UCSD-AML1 (cell line): ENCODE data around the gene LURAP1L.

Experiments used
- DNase-seq: peaks from one replicate; lab custom pipeline; 2025; ENCODE audit not compliant: unreplicated experiment; lab: John Stamatoyannopoulos, UW

The LURAP1L gene

DNA sequence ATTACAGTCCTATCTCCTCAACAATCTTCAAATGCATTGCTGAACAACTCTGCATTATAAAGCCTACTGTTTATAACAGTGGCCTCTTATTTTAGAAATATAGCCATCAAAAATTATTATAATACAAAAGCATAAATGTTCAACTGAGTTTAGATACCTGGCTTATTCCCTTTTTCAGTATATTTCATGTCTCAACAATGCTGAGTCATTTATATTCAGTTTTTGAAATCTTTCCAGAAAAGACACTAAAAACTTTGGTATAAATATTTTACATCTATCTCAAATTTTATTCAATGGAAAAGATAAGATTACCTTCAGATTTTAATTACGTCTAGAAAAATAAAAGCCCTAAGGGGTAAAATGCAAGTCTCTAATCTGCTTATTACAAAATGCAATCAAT lies 37.9 kb downstream of the LURAP1L start:
- no peak for DNase-seq

DNA sequence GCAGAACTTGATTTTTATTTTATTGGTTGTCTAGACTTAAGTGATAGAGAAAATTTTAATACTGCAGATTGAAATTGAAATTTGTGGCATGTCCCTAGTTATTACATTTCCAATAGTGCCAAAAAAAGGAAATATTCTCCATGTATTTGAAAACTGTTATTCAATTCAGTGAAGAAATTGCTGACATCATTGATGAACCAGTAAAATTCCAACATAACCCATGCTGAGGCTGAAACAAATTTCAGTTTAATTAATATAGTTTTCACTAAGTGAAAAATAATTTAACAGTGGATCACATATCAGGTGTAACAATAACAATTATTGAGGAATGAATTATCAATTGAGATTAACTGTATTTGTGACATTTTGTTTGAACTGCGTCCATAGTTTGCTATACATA lies 38.7 kb downstream of the LURAP1L start:
- no peak for DNase-seq

DNA sequence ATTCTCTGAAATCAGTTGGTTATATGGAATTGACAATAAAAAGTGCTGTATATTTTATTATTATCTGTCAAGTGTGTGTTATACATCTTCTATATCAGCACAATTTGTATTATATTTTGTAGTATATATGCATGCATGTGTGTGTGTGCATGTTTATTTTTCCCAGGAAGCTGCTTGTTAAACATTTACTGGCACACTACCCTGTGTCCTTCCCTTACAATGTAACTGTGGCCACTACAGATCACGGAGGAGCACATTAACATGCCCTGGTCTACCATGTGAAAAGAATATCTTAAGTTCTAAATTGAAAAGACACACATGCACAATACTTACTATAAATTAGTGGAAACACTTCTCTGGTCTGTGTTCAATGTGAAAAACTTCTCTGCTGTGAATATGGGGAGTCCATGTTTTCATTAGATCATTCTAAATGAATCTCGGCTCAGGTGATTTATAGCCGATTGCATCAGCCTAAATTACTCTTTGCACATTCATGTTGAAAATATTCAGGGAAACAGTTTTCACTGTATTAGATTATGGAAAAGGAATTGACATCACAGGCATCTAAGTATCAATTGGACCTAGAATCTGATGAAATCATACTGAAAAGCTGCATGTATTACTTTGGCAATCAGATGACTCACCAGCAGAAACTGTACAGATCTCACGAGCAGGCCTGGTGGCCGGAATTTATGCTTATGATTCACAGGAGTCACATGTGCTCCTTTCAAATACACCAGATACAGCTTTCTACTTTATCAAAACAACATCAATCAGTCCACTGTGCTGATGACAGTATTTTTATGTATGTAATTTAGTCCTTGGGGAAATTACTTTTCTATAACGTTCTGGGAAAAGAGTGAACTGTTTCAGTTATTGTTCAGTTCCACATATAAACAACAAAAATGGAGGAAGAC lies 39.4 kb downstream of the LURAP1L start:
- DNase-seq: peak; percentile 2

DNA sequence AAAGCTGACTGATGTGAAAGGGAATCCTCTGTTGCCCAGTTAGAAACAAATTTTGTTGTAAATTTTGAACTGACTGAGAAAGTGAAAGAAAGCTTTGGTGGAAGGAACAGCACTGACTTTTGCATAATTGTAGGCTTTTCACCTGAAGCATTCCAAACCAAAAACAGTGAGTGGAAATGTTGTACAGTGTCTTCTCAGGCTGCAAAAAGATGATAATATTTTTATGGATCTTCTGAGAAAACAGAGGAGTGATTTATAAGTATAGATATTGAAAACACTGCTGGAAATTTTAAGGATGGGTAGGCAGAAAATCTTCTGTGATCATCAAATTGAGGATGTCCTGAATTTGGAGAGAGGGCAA lies 40.0 kb downstream of the LURAP1L start:
- DNase-seq: no peak

DNA sequence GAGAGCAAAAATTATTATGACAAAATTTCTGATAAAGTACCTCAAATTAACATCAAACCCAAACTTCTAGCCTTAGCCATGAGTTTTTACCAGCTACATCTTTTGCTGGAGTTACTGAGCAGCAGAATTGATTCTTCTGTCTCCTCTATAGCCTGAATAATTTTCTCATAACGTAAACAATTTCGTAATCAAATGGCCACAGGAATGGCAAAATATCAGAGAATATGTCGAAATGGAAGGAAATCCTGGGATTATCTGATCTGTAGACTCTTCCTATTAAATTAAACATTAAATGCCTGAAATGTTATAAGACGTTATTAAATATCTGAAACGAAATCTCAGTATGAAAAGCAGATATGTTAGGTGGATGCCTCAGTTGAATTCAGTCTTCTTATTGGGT lies 41.1 kb downstream of the LURAP1L start:
- DNase-seq: no peak

DNA sequence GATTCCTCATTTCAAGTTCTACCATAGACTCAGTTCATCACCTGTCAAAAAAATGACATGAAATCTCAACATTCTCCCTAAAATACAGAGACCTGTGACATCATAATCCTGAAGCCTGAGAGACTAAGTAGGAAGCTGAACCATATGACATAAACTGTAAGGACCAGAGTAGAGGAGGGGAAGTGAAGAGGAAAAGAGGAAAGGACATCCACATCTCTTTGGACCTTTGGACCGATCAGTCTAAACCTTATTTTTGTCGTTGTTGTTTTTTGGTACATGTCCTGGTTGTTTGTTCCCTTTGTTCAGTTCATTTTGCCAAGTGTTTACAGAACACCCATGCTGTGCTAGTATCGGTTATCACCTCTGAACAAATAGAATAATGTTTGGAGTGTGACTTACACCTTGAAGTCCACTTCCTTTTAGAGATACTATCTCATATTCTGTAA lies 41.9 kb downstream of the LURAP1L start:
- no peak for DNase-seq

DNA sequence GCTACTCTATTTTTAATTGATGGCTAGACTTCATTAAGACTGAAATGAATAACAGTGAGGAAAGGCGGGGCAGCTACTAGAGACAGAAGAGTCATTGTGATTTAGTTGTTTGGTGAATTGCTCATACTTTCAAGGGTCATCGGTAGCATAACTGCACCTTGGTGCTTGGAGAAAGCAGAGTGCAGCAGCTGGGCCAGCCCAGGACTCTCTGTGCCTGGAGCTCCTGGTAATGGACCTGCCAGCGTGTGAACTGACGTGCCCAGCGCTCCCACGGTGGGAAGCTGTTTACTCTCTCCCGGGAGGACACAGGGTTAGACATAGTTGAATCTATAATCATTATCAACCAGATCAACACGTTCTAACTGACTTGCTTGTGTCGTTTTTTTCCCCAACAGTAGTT lies 42.9 kb downstream of the LURAP1L start:
- DNase-seq: no peak

DNA sequence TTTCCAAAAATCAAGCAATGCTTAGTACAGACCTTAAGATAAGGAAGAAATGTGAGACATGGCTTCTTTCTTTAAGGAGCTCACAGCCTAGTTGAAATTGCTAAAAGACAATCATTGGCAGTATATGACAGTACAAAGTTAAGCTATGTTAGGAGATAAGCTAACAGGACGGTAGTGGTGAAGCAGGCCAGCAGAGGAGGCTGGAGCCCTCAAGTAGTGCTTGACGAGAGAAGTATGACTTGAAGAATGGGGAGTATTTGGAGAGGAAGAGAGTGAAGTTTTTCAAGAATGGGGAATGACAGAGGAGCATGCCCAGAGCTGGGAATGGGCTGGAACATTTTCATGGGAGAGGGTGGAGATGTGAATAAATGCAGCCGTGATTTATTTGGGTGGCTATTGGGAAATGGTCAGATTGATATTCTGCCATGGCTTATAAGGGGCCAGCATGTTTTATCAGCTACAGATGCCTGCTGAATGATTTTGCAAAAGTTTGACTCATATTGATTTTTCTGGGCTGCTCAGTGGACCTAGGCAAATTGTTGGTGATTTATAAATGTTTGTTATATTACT lies 43.7 kb downstream of the LURAP1L start:
- DNase-seq: no peak

DNA sequence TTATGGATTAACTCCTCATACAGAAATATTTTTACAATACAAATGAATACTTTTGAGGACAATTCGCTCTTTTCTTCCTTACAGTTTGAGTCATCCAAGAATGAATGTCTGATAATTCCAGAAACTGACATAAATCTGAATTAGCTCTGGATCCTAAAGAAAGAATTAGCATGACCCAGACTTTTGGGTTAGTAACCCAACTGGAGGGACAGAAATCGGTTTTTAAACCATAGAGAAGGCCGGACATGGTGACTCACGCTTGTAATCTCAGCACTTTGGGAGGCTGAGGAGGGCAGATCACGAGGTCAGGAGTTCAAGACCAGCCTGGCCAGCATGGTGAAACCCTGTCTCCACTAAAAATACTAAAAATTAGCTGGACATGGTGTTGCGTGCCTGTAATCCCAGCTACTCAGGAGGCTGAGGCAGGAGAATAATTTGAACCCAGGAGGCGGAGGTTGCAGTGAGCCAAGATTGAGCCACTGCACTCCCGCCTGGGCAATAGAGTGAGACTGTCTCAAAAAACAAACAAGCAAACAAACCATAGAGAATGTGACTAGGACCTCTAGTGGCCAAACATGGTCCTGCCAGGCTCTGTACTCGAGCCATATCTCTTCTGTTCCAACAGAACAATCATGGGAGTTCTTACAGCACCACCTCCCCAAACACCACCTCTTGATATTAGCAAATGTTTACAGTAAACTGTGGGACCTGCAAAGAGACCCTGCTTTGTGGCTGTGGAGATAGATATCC lies 44.8 kb downstream of the LURAP1L start:
- peak; percentile 6 for DNase-seq

DNA sequence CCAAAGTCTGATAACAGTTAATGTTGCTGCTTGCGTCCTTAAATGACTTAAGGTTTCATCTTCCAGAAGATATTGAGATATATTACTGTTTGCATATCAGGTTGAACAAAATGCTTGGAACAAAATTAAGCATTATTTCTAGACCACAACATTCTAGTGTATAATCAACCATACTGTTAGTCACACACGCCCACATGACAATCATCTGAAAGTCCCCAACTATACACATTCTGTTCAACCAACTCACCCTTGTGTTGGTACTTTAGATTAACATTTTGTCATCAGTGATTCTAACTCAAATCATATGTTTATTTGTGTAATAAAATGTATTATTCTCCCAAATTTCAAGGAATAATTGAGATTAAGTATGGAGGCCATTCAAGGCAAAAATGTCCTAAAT lies 47.3 kb downstream of the LURAP1L start:
- no peak for DNase-seq

DNA sequence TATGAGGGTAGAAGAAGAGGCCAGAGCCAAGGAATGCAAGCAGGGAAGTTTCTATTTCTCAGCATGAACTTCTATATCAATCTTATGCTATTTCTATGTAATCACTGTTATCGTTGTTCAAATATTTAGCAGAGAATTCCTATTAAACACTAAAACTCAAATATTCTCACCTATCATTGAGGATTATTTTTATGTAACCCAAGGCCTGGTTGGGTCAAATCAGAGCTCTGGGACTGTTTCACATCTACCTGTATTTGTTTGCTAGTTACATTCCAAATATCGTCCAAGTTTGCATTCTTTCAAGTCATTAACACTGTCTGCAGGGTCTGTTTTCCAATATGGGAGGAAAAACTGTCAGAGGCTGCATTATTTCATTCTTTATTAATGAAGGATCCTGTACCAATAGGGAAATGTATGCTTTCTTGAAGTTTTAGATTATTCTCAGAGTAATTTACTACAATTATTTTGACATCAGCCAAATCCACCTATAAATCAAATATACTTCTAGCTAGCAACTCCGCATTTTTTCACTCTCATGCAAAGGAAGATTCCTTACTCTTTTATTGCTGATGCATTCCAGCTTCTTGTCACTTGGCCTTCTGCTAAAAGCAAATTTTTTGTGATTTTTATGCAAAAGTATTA lies 52.2 kb downstream of the LURAP1L start:
- no peak for DNase-seq

DNA sequence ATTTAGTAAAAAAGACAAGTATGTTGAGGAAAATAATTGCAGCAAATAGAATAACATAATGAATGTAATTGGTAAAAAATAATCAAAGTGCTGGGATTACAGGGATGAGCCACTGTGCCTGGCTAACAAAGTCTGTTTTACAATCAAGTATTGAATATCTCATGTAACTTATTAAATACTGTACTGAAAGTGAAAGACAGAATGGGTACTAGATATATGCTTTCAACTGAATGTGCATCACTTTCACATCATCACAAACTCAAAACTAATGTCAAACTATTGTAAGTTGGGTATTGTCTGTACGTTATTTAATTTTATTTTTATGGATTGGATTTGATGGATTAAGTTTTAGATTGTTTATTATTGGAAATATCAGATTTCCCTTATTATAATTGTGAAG lies 58.9 kb downstream of the LURAP1L start:
- no peak for DNase-seq

DNA sequence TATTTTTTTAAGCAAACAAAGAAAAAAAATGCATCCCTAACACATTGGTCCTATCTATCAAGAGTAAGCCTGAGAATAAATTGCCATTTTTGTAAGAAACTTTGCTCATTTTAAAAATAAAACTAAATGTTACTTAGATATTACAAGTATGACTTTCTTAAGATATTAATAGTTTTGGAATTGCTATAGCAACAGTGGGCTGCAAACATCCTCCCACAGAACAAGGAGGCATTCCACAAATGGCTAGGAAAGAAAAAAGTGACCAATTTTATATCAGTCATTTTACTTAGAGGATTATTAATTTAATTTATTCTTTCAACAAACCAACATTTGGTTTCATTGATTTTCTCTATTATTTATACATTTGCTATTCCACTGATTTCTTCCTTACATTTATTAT lies 63.7 kb downstream of the LURAP1L start:
- no peak for DNase-seq

DNA sequence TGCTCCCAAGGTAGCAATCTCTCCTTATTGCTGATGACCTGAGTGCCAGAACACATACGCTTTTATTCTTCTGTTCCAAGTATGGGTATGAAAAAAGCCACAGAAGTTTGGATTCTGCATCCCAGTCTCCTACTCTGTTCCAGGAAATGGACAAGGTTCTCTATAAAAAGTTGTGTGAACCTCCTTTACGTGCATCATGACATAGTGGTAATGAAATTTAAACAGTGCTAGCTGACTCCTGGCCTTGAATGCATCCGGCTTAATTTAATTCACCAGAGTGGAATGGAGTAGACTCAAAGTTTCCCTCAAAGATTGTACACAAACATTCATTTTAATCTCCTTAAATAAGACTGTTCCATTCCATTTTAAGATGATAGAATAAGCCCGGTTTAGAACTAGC lies 68.9 kb downstream of the LURAP1L start:
- DNase-seq: no peak

DNA sequence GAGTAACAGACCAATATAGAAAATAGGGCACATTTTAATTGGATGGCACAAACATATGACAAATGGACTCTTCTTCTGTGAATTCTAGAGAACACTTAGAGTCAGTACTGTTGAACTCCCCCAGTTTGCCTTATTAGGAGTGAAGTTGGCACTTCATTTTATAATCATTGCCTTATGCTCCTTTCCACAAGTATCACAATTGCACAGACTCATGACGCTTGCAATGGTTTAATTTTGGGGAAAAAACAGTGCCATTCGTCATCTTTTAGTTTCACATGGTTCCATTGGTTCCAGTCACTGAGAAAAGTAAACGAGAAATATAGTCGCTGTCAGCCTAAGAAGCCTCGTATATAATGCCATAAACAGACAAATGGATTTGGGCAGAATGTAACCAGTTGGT lies 71.2 kb downstream of the LURAP1L start:
- DNase-seq: no peak

DNA sequence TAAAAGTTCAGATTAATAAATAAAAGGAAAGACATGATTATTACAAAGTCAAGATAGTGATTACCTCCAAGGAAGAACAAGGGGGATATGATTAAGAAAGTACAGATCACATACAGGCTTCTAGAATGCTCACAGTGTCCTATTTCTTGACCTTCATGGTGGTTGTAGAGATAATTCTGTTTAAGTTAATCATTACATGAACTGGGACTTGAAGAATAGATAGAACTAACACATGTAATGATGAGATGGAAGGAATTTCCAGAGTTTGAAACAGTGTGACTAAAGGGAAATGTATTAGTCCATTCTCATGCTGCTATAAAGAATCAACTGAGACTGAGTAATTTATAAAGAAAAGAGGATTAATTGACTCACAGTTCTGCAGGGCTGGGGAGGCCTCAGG lies 72.7 kb downstream of the LURAP1L start:
- DNase-seq: no peak

DNA sequence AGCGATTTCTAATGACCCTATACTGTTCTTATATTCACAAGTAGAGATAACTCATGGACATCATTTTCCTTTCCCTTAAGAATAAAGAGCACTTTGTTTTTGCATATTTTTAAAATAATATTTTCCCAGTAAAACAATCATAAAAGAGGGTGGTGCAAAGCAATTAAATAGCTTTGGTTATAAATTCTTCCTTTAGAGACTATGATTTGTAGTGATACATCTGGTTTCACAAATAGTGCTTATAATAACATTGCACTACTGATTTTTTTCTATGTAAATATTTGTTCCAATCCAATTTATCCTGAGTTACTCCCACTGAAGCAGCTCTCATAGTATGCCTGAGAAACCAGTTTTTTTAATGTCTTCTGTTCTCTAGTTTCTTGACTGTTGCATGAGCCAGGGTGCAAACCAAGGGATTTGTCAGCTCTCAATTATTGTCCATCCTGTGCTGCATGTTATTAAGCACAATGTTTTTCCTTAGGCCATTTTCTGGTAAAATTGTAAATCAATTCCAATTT lies 74.7 kb downstream of the LURAP1L start:
- no peak for DNase-seq

DNA sequence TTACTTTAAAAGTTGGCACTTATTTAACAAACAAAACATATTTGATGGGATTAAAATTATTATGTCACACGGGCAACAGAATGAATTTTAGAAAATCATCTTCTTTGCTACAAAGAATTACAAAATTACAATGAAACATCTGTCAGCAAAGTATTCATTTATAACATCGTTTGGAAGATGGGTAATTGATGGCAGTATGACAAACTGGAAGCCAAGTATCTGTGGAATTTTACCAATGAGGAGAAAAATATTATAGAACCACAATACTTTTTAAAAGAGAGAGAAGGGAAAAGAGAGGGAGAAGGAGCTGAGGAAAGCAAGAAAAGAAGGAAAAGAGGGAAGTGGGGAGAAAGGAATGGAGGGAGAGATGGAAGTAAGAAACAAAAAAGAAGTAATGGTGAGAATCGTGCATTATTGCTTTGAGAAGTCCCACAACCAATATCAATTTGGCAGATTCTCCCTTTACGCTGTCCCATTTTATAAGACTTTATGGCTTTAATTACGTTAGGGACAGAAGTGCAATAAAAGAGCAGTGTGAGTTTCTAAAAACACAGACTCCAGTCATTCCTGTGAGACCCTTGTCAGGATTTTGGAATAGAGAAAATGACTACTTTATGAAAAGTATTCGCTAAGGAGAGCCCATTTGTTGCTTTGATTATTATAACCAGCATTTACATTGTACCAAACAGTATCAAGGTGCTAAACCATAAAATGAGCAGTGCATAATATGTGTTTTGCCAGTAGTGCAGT lies 76.7 kb downstream of the LURAP1L start:
- DNase-seq: no peak

DNA sequence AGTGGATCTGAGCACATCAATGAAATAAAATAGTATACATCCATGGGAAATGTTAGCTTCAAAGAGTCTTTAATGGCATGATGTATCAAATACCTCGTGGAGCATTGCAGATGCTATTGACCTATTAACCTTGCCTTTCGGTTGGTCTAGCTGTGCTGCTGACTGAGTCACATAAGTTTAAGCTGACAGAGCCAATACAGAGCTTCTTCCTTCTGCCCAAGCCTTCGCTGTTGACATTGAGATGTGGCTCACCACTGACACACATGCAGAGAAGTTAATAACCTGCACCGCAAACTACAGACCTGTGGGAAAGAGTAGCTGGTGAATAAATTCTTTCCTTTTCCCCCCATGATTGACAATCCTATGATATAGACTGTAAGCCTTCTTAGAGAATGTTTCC lies 78.2 kb downstream of the LURAP1L start:
- DNase-seq: no peak

DNA sequence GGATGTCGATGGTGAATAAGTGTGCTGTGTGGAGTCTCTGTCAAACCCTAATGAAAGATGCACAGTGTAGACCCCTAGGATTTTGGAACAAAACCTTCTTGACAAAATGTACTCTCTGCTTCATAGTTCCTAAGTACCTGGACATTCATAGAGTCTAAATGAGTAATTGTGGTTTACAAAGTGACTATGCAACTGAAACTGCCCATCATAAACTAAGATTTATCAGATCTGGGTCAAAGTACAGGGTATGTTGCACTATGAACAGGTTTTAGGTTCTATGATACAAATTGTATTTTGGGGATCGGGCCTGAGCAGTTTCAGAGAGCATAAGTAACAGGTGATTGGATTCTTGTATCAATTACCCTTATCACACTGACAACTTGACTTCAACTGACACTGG lies 79.4 kb downstream of the LURAP1L start:
- no peak for DNase-seq

DNA sequence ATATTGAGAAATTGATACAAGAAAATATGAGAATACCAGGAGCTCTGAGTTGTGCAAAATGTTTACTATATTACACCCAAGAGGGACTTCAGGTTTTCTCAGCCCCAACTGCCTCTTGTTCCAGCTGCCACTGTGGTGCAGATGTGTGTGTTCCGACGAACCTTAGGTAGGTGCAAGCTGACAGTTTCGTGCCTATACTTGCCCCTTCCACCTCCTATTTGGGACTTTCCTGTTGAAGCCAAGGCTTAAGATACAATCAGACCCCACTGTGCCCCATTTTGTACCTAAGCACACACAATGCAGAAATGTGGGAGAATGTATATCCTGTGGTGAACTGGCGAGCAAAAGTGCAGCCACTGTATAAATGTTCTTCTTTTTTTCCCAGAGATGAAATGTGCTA lies 80.2 kb downstream of the LURAP1L start:
- no peak for DNase-seq
